ENCODE measurements around the gene ARRDC2.

The ARRDC2 gene

GRCh38 chr19:18007917-18008673, at the start of gene ARRDC2:
Gene ARRDC2, plus strand, starts transcription at chr19:18008170. Its CDS starts 141 bp downstream, at chr19:18008311.
- H3K4me3 ChIP-seq (ENCODE audit: low read depth, low read length), result peak within 1 kb of the TSS; percentile 60
- no peak for DNase-seq (ENCODE audit: low read depth, low spot score)
- no peak for TF ChIP-seq CTCF (IDR thresholded peaks at IDR 0.05; ENCODE audit: insufficient read depth, low read length, missing control alignments)
- POLR2A ChIA-PET, result interaction anchor here (0.8 kb wide), 1 partner anchor 149 kb away, joined by 3 read pairs; the partner anchor contains the start of gene RPL18A
- CTCF ChIA-PET, result interaction anchor here (0.7 to 18.1 kb wide), 19 partner anchors 9 to 244 kb away, joined by 3 to 666 read pairs (median 8); partner anchors contain the start of genes CCDC124, MAST3 and PIK3R2

- no peak for TF ChIP-seq CTCF (IDR thresholded peaks at IDR 0.05; ENCODE audit: insufficient read depth, low read length, missing control alignments)
- POLR2A ChIA-PET, result no interaction called here
- H3K4me3 ChIP-seq (ENCODE audit: low read depth, low read length), result no peak overlapping the region
- DNase-seq (ENCODE audit: low read depth, low spot score), result no peak
- CTCF ChIA-PET, result interaction anchor here (1.4 kb wide), 1 partner anchor 31 kb away, joined by 3 read pairs; no protein-coding TSS in a partner anchor
Observed at GRCh38 chr19:17963936-17964691, 43.9 kb upstream of the ARRDC2 start.

GRCh38 chr19:17965370-17966128, 42.4 kb upstream of the ARRDC2 start:
- DNase-seq (ENCODE audit: low read depth, low spot score), result no peak
- ChIA-PET POLR2A (no interaction called here), CTCF (interaction anchor here (0.6 to 1.0 kb wide), 2 partner anchors 8 to 144 kb away, joined by 3 read pairs; no protein-coding TSS in a partner anchor)
- no peak for TF ChIP-seq CTCF (IDR thresholded peaks at IDR 0.05; ENCODE audit: insufficient read depth, low read length, missing control alignments)
- H3K4me3 ChIP-seq (ENCODE audit: low read depth, low read length), result no peak overlapping the region

GRCh38 chr19:17966129-17966483, 41.9 kb upstream of the ARRDC2 start:
- no peak for DNase-seq (ENCODE audit: low read depth, low spot score)
- ChIA-PET POLR2A (no interaction called here), CTCF (interaction anchor here (1.0 kb wide), 1 partner anchor 8 kb away, joined by 3 read pairs; no protein-coding TSS in a partner anchor)
- no peak for TF ChIP-seq CTCF (IDR thresholded peaks at IDR 0.05; ENCODE audit: insufficient read depth, low read length, missing control alignments)
- H3K4me3 ChIP-seq (ENCODE audit: low read depth, low read length), result no peak overlapping the region

GRCh38 chr19:17966550-17967256, 41.3 kb upstream of the ARRDC2 start, which contains the start of gene KCNN1:
Gene KCNN1, plus strand, starts transcription at chr19:17967107. Its CDS starts 6,782 bp downstream, at chr19:17973889.
- TF ChIP-seq CTCF (IDR thresholded peaks at IDR 0.05; ENCODE audit: insufficient read depth, low read length, missing control alignments), result no peak
- ChIA-PET CTCF (interaction anchor here (1.0 kb wide), 1 partner anchor 9 kb away, joined by 3 read pairs; no protein-coding TSS in a partner anchor), POLR2A (no interaction called here)
- no peak for DNase-seq (ENCODE audit: low read depth, low spot score)
- peak within 1 kb of the TSS; percentile 32; the same call in 1 of the 2 replicates for H3K4me3 ChIP-seq (ENCODE audit: low read depth, low read length)

All from AG04449 (cell line).